Liver (tissue), 9 donors: Measurements from ENCODE around the gene IFRD2. TPM values are rescaled to one million over a fixed set of nuclear protein-coding genes. Genes with fewer than 3 reads are reported as not detected.

Experiments
- DNase-seq: peaks from one replicate; pipeline ENCODE4 v3.0.0-alpha.2; 2017; ENCODE audit warnings: low spot score
- H3K27ac ChIP-seq, 2 donors: one replicate each; pipeline ENCODE4 v1.7.0; 2013; ENCODE audit warnings: inconsistent platforms in 2 of 2, low read length in 2 of 2, control low read depth in 1 of 2, low read depth in 1 of 2, mild to moderate bottlenecking in 1 of 2
- H3K27me3 ChIP-seq, 4 donors: one replicate each; pipeline versions ENCODE4 v1.6.1 to v1.7.0; 2013; ENCODE audit warnings: low read length in 3 of 4, inconsistent platforms in 1 of 4, mild to moderate bottlenecking in 1 of 4, moderate library complexity in 1 of 4; ENCODE audit not compliant: control insufficient read depth in 4 of 4, insufficient read depth in 4 of 4
- H3K36me3 ChIP-seq, 4 donors: one replicate each; pipeline versions ENCODE4 v1.6.1 to v1.7.0; 2013; ENCODE audit warnings: low read length in 3 of 4, mild to moderate bottlenecking in 3 of 4, low read depth in 1 of 4, moderate library complexity in 1 of 4; ENCODE audit not compliant: control insufficient read depth in 4 of 4, insufficient read depth in 3 of 4
- H3K4me1 ChIP-seq, 4 donors: one replicate each; pipeline versions ENCODE4 v1.6.1 to v1.7.0; 2013; ENCODE audit warnings: low read length in 3 of 4, mild to moderate bottlenecking in 3 of 4, moderate library complexity in 1 of 4; ENCODE audit not compliant: control insufficient read depth in 4 of 4, insufficient read depth in 4 of 4
- H3K4me3 ChIP-seq, 3 donors: one replicate each; pipeline versions ENCODE4 v1.6.1 to v1.7.0; 2013; ENCODE audit warnings: low read length in 3 of 3, control low read depth in 1 of 3, low read depth in 1 of 3, mild to moderate bottlenecking in 1 of 3
- H3K9ac ChIP-seq, 2 donors: one replicate each; pipeline ENCODE4 v1.7.0; 2013; ENCODE audit warnings: low read length in 2 of 2, mild to moderate bottlenecking in 2 of 2, moderate library complexity in 2 of 2, control low read depth in 1 of 2, low read depth in 1 of 2
- H3K9me3 ChIP-seq, 4 donors: one replicate each; pipeline versions ENCODE4 v1.6.1 to v1.7.0; 2013; ENCODE audit warnings: low read length in 3 of 4; ENCODE audit not compliant: control insufficient read depth in 4 of 4
- FOXA1 ChIP-seq: IDR thresholded peaks from 2 replicates; pipeline ENCODE4 v1.6.1; 2016; ENCODE audit warnings: antibody characterized with exemption
- GABPA ChIP-seq, 2 donors: IDR thresholded peaks in 1 of 2; conservative IDR thresholded peaks in 1 of 2; 2 replicates each; pipeline ENCODE4 v1.6.1; 2016; ENCODE audit warnings: antibody characterized with exemption in 2 of 2, mild to moderate bottlenecking in 1 of 2, moderate library complexity in 1 of 2
- JUND ChIP-seq, 2 donors: IDR thresholded peaks; 2 replicates each; pipeline ENCODE4 v1.6.1; 2016; ENCODE audit warnings: antibody characterized with exemption in 2 of 2
- NR2F2 ChIP-seq: IDR thresholded peaks from 2 replicates; pipeline ENCODE4 v1.6.1; 2016; ENCODE audit warnings: antibody characterized with exemption
- RAD21 ChIP-seq, 2 donors: IDR thresholded peaks; 2 replicates each; pipeline ENCODE4 v1.6.1; 2016; ENCODE audit warnings: antibody characterized with exemption in 2 of 2, mild to moderate bottlenecking in 2 of 2
- RXRA ChIP-seq, 2 donors: IDR thresholded peaks; 2 replicates each; pipeline ENCODE4 v1.6.1; 2017 to 2018; ENCODE audit warnings: antibody characterized with exemption in 2 of 2, mild to moderate bottlenecking in 1 of 2
- SP1 ChIP-seq: IDR thresholded peaks from 2 replicates; pipeline ENCODE4 v1.6.1; 2018; ENCODE audit warnings: antibody characterized with exemption, mild to moderate bottlenecking
- WGBS: extraction: QIAGEN DNeasy Blood & Tissue Kit; methylation state at CpG from one replicate; pipeline ENCODE4 v1.1.7; 2013; 5-methylcytosine and 5-hydroxymethylcytosine counted together
- polyA plus RNA-seq, 2 donors: library from polyadenylated mRNA; stranded (reverse) in 1 of 2; unstranded in 1 of 2; fragments of 200-250 nt in 1 of 2; fragments of >200 nt in 1 of 2; fragmentation: Nextera tagmentation in 1 of 2; extraction: Ambion mirVana in 1 of 2; gene quantifications; one replicate each; pipeline versions ENCODE4 v1.2.1 to v1.2.3, GENCODE V29; 2013 to 2015
- total RNA-seq, 2 donors: library from RNA; depleted of rRNA; stranded (reverse); fragments of >200 nt; gene quantifications; one replicate each; pipeline ENCODE4 v1.2.3, GENCODE V29; 2014
- TF ChIP-seq, protein P1 (sequence below): IDR thresholded peaks from 2 replicates; pipeline ENCODE4 v1.6.1; 2016; ENCODE audit warnings: antibody characterized with exemption
- TF ChIP-seq, protein P2 (sequence below): IDR thresholded peaks from 2 replicates; pipeline ENCODE4 v1.6.1; 2016; ENCODE audit warnings: antibody characterized with exemption
- TF ChIP-seq, protein P3 (sequence below): IDR thresholded peaks from 2 replicates; pipeline ENCODE4 v1.6.1; 2016; ENCODE audit warnings: antibody characterized with exemption, mild to moderate bottlenecking
- TF ChIP-seq, protein P4 (sequence below): IDR thresholded peaks from 2 replicates; pipeline ENCODE4 v1.6.1; 2016; ENCODE audit warnings: antibody characterized with exemption
- TF ChIP-seq, protein P5 (sequence below): fragments of 150-350 bp; IDR thresholded peaks from 2 replicates; pipeline ENCODE4 v1.5.1; 2017; ENCODE audit warnings: improper control_type of control experiment, low read depth, low read length; ENCODE audit not compliant: missing input control
- donor health status: healthy.
- donor health status: healthy.
- donor health status: healthy.
- donor health status: healthy.
- donor health status: healthy.

Gene IFRD2
- total and polyA plus RNA-seq, 4 donors: 55.7 to 91.2 (median 63.2) TPM

DNA sequence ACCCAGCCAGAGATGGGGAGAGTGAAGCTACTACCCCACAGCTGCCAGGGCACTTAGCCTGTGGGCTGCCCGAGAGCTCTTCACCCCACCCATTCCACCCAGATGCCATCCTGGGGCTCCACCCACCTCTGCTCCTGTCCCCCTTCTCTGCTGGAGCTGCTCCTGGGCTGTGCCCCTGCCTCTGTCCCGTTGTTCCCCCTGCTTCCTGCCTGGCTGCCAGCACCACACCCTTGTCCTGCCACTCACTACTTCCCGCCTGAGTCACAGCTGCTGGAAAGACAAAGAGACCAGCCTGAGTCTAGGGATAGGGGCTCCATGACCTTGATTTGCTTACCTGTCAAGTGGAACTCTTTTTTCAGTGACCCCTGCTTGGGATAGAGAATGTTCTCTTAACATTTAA, 43.8 kb downstream of the IFRD2 start:
- WGBS: 45% methylated on average over 3 of the region's 3 CpGs
- peak overlapping the region; percentile 5 to 74 for H3K27ac ChIP-seq
- peaks cover 0 to 9% (median 5%) of the 10 kb centered on the region in 4 donors for H3K36me3 ChIP-seq
- no peaks in the 10 kb centered on the region for H3K27me3 ChIP-seq
- no peak overlapping the region for H3K4me3 ChIP-seq
- H3K4me1 ChIP-seq: peaks cover 6 to 72% (median 53%) of the 10 kb centered on the region in 4 donors
- no peak overlapping the region for H3K9ac ChIP-seq
- H3K9me3 ChIP-seq: no peaks in the 10 kb centered on the region
- no peak for DNase-seq
- TF ChIP-seq, protein P1, sequence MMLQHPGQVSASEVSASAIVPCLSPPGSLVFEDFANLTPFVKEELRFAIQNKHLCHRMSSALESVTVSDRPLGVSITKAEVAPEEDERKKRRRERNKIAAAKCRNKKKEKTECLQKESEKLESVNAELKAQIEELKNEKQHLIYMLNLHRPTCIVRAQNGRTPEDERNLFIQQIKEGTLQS: no peak

DNA sequence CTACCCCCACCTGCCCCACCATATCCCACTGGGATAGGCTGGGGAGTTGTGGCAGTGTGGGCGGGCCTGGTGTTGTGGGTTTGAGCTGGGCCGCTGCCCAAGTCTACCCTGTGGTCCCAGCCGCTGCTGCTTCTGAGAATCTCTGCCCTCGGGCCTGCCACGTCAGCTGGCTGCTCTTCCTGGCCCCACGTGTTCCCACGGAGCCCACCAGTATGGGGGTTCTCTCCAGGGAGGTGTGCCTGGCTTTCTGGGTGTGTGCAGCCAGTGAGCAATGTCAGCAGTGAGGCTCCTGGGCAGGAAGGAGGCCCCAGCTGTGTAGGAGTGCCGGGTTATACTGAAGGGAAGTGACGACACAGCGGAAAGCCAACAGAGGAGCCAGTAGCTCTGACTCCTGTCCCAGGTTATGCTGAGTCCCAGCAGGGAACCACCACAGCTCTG, 45.7 kb downstream of the IFRD2 start:
- H3K9me3 ChIP-seq: no peaks in the 10 kb centered on the region
- H3K27ac ChIP-seq: peak overlapping the region; percentile 72 to 77
- no peaks in the 10 kb centered on the region for H3K36me3 ChIP-seq
- no peak for DNase-seq
- no peaks in the 10 kb centered on the region for H3K27me3 ChIP-seq
- H3K9ac ChIP-seq: no peak overlapping the region
- H3K4me3 ChIP-seq: no peak overlapping the region
- peaks cover 7 to 84% (median 65%) of the 10 kb centered on the region in 4 donors for H3K4me1 ChIP-seq
- WGBS: 50% methylated on average over 10 of the region's 10 CpGs
- TF ChIP-seq, protein P2, sequence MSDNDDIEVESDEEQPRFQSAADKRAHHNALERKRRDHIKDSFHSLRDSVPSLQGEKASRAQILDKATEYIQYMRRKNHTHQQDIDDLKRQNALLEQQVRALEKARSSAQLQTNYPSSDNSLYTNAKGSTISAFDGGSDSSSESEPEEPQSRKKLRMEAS: no peak
- TF ChIP-seq RXRA (IDR thresholded peaks at IDR 0.05) (no peak), SP1 (no peak), NR2F2 (no peak), GABPA (IDR thresholded peaks at IDR 0.05 in 1 of 2, conservative IDR thresholded peaks at IDR 0.05 in 1 of 2) (peak in 1 of 2 donors; percentile 58), JUND (IDR thresholded peaks at IDR 0.05) (no peak)
- TF ChIP-seq, protein P3, sequence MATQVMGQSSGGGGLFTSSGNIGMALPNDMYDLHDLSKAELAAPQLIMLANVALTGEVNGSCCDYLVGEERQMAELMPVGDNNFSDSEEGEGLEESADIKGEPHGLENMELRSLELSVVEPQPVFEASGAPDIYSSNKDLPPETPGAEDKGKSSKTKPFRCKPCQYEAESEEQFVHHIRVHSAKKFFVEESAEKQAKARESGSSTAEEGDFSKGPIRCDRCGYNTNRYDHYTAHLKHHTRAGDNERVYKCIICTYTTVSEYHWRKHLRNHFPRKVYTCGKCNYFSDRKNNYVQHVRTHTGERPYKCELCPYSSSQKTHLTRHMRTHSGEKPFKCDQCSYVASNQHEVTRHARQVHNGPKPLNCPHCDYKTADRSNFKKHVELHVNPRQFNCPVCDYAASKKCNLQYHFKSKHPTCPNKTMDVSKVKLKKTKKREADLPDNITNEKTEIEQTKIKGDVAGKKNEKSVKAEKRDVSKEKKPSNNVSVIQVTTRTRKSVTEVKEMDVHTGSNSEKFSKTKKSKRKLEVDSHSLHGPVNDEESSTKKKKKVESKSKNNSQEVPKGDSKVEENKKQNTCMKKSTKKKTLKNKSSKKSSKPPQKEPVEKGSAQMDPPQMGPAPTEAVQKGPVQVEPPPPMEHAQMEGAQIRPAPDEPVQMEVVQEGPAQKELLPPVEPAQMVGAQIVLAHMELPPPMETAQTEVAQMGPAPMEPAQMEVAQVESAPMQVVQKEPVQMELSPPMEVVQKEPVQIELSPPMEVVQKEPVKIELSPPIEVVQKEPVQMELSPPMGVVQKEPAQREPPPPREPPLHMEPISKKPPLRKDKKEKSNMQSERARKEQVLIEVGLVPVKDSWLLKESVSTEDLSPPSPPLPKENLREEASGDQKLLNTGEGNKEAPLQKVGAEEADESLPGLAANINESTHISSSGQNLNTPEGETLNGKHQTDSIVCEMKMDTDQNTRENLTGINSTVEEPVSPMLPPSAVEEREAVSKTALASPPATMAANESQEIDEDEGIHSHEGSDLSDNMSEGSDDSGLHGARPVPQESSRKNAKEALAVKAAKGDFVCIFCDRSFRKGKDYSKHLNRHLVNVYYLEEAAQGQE: no peak
- TF ChIP-seq, protein P4, sequence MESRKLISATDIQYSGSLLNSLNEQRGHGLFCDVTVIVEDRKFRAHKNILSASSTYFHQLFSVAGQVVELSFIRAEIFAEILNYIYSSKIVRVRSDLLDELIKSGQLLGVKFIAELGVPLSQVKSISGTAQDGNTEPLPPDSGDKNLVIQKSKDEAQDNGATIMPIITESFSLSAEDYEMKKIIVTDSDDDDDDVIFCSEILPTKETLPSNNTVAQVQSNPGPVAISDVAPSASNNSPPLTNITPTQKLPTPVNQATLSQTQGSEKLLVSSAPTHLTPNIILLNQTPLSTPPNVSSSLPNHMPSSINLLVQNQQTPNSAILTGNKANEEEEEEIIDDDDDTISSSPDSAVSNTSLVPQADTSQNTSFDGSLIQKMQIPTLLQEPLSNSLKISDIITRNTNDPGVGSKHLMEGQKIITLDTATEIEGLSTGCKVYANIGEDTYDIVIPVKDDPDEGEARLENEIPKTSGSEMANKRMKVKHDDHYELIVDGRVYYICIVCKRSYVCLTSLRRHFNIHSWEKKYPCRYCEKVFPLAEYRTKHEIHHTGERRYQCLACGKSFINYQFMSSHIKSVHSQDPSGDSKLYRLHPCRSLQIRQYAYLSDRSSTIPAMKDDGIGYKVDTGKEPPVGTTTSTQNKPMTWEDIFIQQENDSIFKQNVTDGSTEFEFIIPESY: no peak

DNA sequence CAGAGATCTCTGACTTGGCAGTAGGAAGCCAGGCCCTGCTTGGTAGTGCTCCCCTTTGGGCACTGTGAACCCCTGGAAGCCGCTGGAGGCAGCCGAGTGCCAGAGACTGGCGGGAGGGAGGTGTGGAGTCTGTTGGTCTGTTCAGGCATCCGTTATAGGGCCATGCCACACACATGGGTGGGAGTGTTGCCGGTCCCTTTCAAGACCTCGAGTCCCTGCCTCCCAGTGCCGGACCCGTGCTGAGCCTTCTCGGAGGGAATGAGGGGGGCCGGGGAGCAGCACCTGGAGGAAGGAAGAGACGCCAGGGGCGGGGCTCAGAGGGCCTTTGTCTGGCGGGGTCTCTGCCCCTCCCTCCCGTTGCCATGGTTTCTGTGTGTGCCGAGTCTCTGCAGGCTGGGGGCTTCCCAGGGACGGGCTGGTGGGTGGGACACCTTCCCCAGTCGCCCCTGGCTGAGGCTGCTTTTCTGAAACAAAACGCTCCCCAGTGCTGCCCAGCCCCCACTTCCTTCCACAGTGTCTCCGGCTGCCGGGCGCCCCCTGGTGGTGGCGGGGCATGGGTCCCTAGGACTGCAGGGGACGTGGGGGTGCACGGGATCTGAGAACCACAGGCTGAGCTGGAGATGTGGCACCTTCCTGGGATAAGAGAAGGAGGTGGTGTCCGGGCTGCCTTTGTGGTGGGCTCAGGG, 46.3 kb downstream of the IFRD2 start:
- no peaks in the 10 kb centered on the region for H3K36me3 ChIP-seq
- 14% methylated on average over 25 of the region's 25 CpGs for WGBS

More for the DNA sequence above, 46.3 kb downstream of the IFRD2 start:
- H3K27ac ChIP-seq: peak overlapping the region; percentile 72 to 77
- H3K9me3 ChIP-seq: no peaks in the 10 kb centered on the region
- H3K27me3 ChIP-seq: no peaks in the 10 kb centered on the region
- H3K4me3 ChIP-seq: no peak overlapping the region
- peaks cover 9 to 85% (median 69%) of the 10 kb centered on the region in 4 donors for H3K4me1 ChIP-seq
- TF ChIP-seq FOXA1: no peak
- TF ChIP-seq, protein P5, sequence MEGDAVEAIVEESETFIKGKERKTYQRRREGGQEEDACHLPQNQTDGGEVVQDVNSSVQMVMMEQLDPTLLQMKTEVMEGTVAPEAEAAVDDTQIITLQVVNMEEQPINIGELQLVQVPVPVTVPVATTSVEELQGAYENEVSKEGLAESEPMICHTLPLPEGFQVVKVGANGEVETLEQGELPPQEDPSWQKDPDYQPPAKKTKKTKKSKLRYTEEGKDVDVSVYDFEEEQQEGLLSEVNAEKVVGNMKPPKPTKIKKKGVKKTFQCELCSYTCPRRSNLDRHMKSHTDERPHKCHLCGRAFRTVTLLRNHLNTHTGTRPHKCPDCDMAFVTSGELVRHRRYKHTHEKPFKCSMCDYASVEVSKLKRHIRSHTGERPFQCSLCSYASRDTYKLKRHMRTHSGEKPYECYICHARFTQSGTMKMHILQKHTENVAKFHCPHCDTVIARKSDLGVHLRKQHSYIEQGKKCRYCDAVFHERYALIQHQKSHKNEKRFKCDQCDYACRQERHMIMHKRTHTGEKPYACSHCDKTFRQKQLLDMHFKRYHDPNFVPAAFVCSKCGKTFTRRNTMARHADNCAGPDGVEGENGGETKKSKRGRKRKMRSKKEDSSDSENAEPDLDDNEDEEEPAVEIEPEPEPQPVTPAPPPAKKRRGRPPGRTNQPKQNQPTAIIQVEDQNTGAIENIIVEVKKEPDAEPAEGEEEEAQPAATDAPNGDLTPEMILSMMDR: peak; percentile 93
- peak; percentile 80 to 88 for TF ChIP-seq RAD21 (IDR thresholded peaks at IDR 0.05)
- H3K9ac ChIP-seq: peak overlapping the region; percentile 20 to 61
- peak; percentile 96 for DNase-seq
